K562 (cell line): ENCODE data around the gene TREM2. TPM values are rescaled to one million over a fixed set of nuclear protein-coding genes. Genes with fewer than 3 reads are reported as not detected.

Source experiments
- CBX5 ChIP-seq: IDR thresholded peaks from 2 replicates; pipeline ENCODE4 v1.6.1; 2014; ENCODE audit warnings: low read depth, borderline replicate concordance
- DPF2 ChIP-seq: fragments of 450-650 bp; IDR thresholded peaks from 2 replicates; pipeline ENCODE4 v1.6.1; 2016
- ESRRA ChIP-seq: fragments of 450-650 bp; IDR thresholded peaks from 2 replicates; pipeline ENCODE4 v1.6.1; 2014; ENCODE audit warnings: low read depth, mild to moderate bottlenecking, moderate library complexity, borderline replicate concordance
- HLTF ChIP-seq: fragments of 450-650 bp; IDR thresholded peaks from 2 replicates; pipeline ENCODE4 v1.6.1; 2016
- ILF3 ChIP-seq: fragments of 450-650 bp; IDR thresholded peaks from 2 replicates; pipeline ENCODE4 v1.6.1; 2018; ENCODE audit warnings: antibody characterized with exemption, mild to moderate bottlenecking, moderate library complexity, borderline replicate concordance
- KDM2B ChIP-seq: fragments of 250-450 bp; sonication (Bioruptor Pico); IDR thresholded peaks from 2 replicates; pipeline ENCODE4 v1.8.0; 2021; ENCODE audit warnings: mild to moderate bottlenecking, moderate library complexity
- KLF6 ChIP-seq: fragments of 250-450 bp; sonication (Bioruptor Pico); IDR thresholded peaks from 2 replicates; pipeline ENCODE4 v1.4.0; 2020; ENCODE audit warnings: mild to moderate bottlenecking, moderate library complexity, borderline replicate concordance
- NBN ChIP-seq: fragments of 450-650 bp; IDR thresholded peaks from 2 replicates; pipeline ENCODE4 v1.6.1; 2016; ENCODE audit warnings: low read depth, mild to moderate bottlenecking
- SRF ChIP-seq, 2 experiments: fragments of 250-450, 450-650 bp in 1 of 2; sonication (Bioruptor Pico) in 1 of 2; sonication (generic) in 1 of 2; formaldehyde crosslinking; IDR thresholded peaks; 2 replicates each; pipeline versions ENCODE4 v1.5.0 to v1.5.1; 2020 to 2022; ENCODE audit warnings: mild to moderate bottlenecking in 1 of 2, missing genetic modification reagents in 1 of 2
- SUPT5H ChIP-seq: fragments of 450-650 bp; IDR thresholded peaks from 2 replicates; pipeline ENCODE4 v1.6.1; 2016
- TEAD1 ChIP-seq, 2 experiments: fragments of 450-650 bp in 1 of 2; sonication (generic) in 1 of 2; formaldehyde crosslinking; IDR thresholded peaks; 2 replicates each; pipeline versions ENCODE4 v1.4.0 to v1.8.0; 2020 to 2022; ENCODE audit warnings: mild to moderate bottlenecking in 2 of 2, missing genetic modification reagents in 1 of 2
- ZNF551 ChIP-seq: fragments of 250-450 bp; sonication (Bioruptor Pico); IDR thresholded peaks from 2 replicates; pipeline ENCODE4 v1.5.0; 2021; ENCODE audit warnings: mild to moderate bottlenecking, moderate library complexity
- polyA plus RNA-seq, 8 experiments: library from polyadenylated mRNA; depleted of rRNA in 4 of 8; stranded (reverse) in 5 of 8; unstranded in 3 of 8; fragments of >200 nt; fragmentation: Nextera tagmentation in 2 of 8; fragmentation: Illumina TruSeq in 1 of 8; extraction: Ambion mirVana in 2 of 8; extraction: Trizol in 1 of 8; gene quantifications; 2 replicates each; pipeline versions ENCODE4 v1.2.1 to v1.2.3, GENCODE V29; 2011 to 2014; ENCODE audit warnings: inconsistent platforms in 1 of 8, missing spikeins in 1 of 8
- total RNA-seq, 7 experiments: library from RNA; depleted of rRNA in 6 of 7; stranded (reverse); fragments of >200 nt in 6 of 7; fragmentation: Illumina TruSeq in 2 of 7; extraction: Trizol in 2 of 7; gene quantifications; 2 replicates each; pipeline versions ENCODE4 v1.2.1 to v1.2.3, GENCODE V29; 2011 to 2021; ENCODE audit warnings: low replicate concordance in 1 of 7
- TF ChIP-seq, protein P1 (sequence below), 2 experiments: fragments of 450-650 bp; IDR thresholded peaks; 2 replicates each; pipeline ENCODE4 v1.6.1; 2016
- TF ChIP-seq, protein P2 (sequence below): fragments of 450-650 bp; IDR thresholded peaks from 2 replicates; pipeline ENCODE4 v1.6.1; 2016; ENCODE audit warnings: borderline replicate concordance
- TF ChIP-seq, protein P3 (sequence below): IDR thresholded peaks from 2 replicates; pipeline ENCODE4 v1.6.1; 2011; ENCODE audit not compliant: insufficient read length; ENCODE audit errors: extremely low read depth
- TF ChIP-seq, protein P4 (sequence below): fragments of 200-800 bp; sonication (Bioruptor generic); IDR thresholded peaks from 2 replicates; pipeline ENCODE4 v1.6.1; 2016; ENCODE audit warnings: missing genetic modification characterization, missing compliant biosample characterization

The TREM2 gene
- total and polyA plus RNA-seq, 9 of the 15 experiments (the other 6 are each of a cell fraction or from before 2014, with no cell fraction given) = not detected

DNA sequence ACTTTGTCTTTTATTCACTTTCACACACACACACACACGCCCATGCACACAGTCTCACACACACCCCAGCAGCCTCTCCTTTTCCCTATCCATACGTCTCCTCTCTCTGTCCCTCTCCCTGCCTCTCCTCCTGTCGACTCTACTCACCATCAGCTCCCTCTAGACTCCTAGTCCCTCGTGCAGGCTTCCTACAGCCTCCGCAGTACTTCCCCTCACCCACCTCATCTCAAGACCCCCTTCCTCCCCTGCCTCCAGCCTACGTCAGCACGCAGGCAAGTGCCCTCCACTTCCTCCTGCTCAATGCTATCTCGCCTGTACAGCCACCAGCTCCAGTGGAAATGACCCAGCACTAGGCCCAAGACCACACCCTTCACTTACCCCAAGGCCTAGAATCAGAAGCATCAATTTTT lies 38.9 kb upstream of the TREM2 start (continued):
- TF ChIP-seq, protein P1, sequence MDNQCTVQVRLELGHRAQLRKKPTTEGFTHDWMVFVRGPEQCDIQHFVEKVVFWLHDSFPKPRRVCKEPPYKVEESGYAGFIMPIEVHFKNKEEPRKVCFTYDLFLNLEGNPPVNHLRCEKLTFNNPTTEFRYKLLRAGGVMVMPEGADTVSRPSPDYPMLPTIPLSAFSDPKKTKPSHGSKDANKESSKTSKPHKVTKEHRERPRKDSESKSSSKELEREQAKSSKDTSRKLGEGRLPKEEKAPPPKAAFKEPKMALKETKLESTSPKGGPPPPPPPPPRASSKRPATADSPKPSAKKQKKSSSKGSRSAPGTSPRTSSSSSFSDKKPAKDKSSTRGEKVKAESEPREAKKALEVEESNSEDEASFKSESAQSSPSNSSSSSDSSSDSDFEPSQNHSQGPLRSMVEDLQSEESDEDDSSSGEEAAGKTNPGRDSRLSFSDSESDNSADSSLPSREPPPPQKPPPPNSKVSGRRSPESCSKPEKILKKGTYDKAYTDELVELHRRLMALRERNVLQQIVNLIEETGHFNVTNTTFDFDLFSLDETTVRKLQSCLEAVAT (IDR thresholded peaks at IDR 0.05) = peak in 1 of 2 experiments; percentile 52; a peak in 1 of 4 replicates
- TF ChIP-seq, protein P2, sequence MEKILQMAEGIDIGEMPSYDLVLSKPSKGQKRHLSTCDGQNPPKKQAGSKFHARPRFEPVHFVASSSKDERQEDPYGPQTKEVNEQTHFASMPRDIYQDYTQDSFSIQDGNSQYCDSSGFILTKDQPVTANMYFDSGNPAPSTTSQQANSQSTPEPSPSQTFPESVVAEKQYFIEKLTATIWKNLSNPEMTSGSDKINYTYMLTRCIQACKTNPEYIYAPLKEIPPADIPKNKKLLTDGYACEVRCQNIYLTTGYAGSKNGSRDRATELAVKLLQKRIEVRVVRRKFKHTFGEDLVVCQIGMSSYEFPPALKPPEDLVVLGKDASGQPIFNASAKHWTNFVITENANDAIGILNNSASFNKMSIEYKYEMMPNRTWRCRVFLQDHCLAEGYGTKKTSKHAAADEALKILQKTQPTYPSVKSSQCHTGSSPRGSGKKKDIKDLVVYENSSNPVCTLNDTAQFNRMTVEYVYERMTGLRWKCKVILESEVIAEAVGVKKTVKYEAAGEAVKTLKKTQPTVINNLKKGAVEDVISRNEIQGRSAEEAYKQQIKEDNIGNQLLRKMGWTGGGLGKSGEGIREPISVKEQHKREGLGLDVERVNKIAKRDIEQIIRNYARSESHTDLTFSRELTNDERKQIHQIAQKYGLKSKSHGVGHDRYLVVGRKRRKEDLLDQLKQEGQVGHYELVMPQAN = 0 out of 2 replicates have a peak, but pooled peaks have one; percentile 22
- TF ChIP-seq NBN (0 out of 2 replicates have a peak, but pooled peaks have one; percentile 60), ESRRA (no peak), KLF6 (0 out of 2 replicates have a peak, but pooled peaks have one; percentile 19), TEAD1 (CRISPR knock-in tag; IDR thresholded peaks at IDR 0.05) (peak in 1 of 2 experiments; percentile 20; a peak in 1 of 4 replicates), ZNF551 (no peak), SUPT5H (peak; percentile 36; the same call in 1 of the 2 replicates), SRF (CRISPR knock-in tag; IDR thresholded peaks at IDR 0.05) (no peak), HLTF (peak; percentile 77; the same call in 1 of the 2 replicates), ILF3 (no peak), CBX5 (no peak), KDM2B (CRISPR knock-in tag) (no peak), DPF2 (peak; percentile 94)
- TF ChIP-seq, protein P3, sequence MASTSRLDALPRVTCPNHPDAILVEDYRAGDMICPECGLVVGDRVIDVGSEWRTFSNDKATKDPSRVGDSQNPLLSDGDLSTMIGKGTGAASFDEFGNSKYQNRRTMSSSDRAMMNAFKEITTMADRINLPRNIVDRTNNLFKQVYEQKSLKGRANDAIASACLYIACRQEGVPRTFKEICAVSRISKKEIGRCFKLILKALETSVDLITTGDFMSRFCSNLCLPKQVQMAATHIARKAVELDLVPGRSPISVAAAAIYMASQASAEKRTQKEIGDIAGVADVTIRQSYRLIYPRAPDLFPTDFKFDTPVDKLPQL = no peak
- TF ChIP-seq, protein P4, sequence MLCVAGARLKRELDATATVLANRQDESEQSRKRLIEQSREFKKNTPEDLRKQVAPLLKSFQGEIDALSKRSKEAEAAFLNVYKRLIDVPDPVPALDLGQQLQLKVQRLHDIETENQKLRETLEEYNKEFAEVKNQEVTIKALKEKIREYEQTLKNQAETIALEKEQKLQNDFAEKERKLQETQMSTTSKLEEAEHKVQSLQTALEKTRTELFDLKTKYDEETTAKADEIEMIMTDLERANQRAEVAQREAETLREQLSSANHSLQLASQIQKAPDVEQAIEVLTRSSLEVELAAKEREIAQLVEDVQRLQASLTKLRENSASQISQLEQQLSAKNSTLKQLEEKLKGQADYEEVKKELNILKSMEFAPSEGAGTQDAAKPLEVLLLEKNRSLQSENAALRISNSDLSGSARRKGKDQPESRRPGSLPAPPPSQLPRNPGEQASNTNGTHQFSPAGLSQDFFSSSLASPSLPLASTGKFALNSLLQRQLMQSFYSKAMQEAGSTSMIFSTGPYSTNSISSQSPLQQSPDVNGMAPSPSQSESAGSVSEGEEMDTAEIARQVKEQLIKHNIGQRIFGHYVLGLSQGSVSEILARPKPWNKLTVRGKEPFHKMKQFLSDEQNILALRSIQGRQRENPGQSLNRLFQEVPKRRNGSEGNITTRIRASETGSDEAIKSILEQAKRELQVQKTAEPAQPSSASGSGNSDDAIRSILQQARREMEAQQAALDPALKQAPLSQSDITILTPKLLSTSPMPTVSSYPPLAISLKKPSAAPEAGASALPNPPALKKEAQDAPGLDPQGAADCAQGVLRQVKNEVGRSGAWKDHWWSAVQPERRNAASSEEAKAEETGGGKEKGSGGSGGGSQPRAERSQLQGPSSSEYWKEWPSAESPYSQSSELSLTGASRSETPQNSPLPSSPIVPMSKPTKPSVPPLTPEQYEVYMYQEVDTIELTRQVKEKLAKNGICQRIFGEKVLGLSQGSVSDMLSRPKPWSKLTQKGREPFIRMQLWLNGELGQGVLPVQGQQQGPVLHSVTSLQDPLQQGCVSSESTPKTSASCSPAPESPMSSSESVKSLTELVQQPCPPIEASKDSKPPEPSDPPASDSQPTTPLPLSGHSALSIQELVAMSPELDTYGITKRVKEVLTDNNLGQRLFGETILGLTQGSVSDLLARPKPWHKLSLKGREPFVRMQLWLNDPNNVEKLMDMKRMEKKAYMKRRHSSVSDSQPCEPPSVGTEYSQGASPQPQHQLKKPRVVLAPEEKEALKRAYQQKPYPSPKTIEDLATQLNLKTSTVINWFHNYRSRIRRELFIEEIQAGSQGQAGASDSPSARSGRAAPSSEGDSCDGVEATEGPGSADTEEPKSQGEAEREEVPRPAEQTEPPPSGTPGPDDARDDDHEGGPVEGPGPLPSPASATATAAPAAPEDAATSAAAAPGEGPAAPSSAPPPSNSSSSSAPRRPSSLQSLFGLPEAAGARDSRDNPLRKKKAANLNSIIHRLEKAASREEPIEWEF (CRISPR knock-in tag) = no peak
